MM.1S (cell line): ENCODE data around the gene FAM237A.

Experiments
- DNase-seq: peaks from one replicate; pipeline ENCODE4 v3.0.0-alpha.2; 2015
- H2AFZ ChIP-seq: fragments of 300-600 bp; sonication (generic); 2 replicates; pipeline ENCODE4 v1.6.0; 2016; ENCODE audit warnings: antibody characterized with exemption, low read length
- H3F3A ChIP-seq: fragments of 300-600 bp; sonication (generic); 2 replicates; pipeline ENCODE4 v1.6.1; 2016; ENCODE audit warnings: mild to moderate bottlenecking, antibody characterized with exemption, low read length, moderate library complexity, mixed read lengths; ENCODE audit not compliant: insufficient read depth
- H3K27ac ChIP-seq: fragments of 300-600 bp; sonication (generic); 2 replicates; pipeline ENCODE4 v1.5.1; 2016; ENCODE audit warnings: mild to moderate bottlenecking, low read length
- H3K27me3 ChIP-seq: fragments of 300-600 bp; sonication (generic); replicated peaks from 2 replicates; pipeline ENCODE4 v1.6.0; 2016; ENCODE audit warnings: low read length; ENCODE audit not compliant: insufficient read depth
- H3K36me3 ChIP-seq: fragments of 300-600 bp; sonication (generic); replicated peaks from 2 replicates; pipeline ENCODE4 v1.6.1; 2016; ENCODE audit warnings: mild to moderate bottlenecking, low read length, mixed read lengths; ENCODE audit not compliant: insufficient read depth
- H3K4me1 ChIP-seq: fragments of 300-600 bp; sonication (generic); 2 replicates; pipeline ENCODE4 v1.6.1; 2016; ENCODE audit warnings: low read length, mixed read lengths
- H3K4me2 ChIP-seq: fragments of 300-600 bp; sonication (generic); 2 replicates; pipeline ENCODE4 v1.6.0; 2016; ENCODE audit warnings: low read depth, low read length
- H3K4me3 ChIP-seq: fragments of 300-600 bp; sonication (generic); 2 replicates; pipeline ENCODE4 v1.5.1; 2016; ENCODE audit warnings: low read length, mixed read lengths
- H3K79me2 ChIP-seq: fragments of 300-600 bp; sonication (generic); 2 replicates; pipeline ENCODE4 v1.6.1; 2016; ENCODE audit warnings: mixed run types, low read length, mixed read lengths
- H3K9ac ChIP-seq: fragments of 300-600 bp; sonication (generic); 2 replicates; pipeline ENCODE4 v1.6.1; 2016; ENCODE audit warnings: low read length, mixed read lengths
- H3K9me2 ChIP-seq: fragments of 300-600 bp; sonication (generic); replicated peaks from 2 replicates; pipeline ENCODE4 v1.6.1; 2016; ENCODE audit warnings: mild to moderate bottlenecking, low read length, mixed read lengths; ENCODE audit not compliant: insufficient read depth
- H3K9me3 ChIP-seq: fragments of 300-600 bp; sonication (generic); replicated peaks from 2 replicates; pipeline ENCODE4 v1.6.1; 2016; ENCODE audit warnings: mild to moderate bottlenecking, low read length, mixed read lengths; ENCODE audit not compliant: insufficient read depth
- H4K20me1 ChIP-seq: fragments of 300-600 bp; sonication (generic); 2 replicates; pipeline ENCODE4 v1.6.1; 2016; ENCODE audit warnings: mild to moderate bottlenecking, low read length, moderate library complexity, mixed read lengths; ENCODE audit not compliant: insufficient read depth
- EZH2 ChIP-seq: fragments of 300-600 bp; sonication (generic); optimal IDR thresholded peaks from 2 replicates; pipeline ENCODE3; 2017; ENCODE audit warnings: low read depth, mild to moderate bottlenecking, antibody characterized with exemption, low read length, mixed read lengths
- EZH2phosphoT487 ChIP-seq: fragments of 300-600 bp; sonication (generic); IDR thresholded peaks from 2 replicates; pipeline ENCODE4 v1.6.1; 2018; ENCODE audit warnings: antibody characterized with exemption, low read length
- TF ChIP-seq, protein P1 (sequence below): fragments of 300-600 bp; sonication (generic); IDR thresholded peaks from 2 replicates; pipeline ENCODE4 v1.5.1; 2016; ENCODE audit warnings: antibody characterized with exemption, low read length, mixed read lengths

Gene FAM237A

DNA sequence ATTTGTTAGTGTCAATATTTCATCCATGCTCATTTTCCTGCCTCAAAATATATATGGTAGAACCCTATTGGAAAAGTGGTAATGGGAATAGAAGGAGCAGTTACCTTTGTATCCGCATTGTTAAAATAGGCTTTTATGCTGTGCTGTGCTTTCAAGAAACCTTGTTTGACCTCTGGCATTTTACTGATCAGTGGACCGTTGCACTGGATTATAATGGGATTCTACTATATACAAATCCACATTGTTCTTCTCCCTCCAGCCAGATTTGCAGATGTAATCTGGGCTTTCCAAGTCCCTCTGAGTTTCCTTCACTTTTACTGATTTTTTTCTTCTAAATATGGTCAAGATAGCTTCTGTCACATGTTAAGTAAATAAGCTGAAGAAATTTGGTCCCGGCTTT, 23.3 kb upstream of the FAM237A start:
- H3K4me1 ChIP-seq: no peaks in the 10 kb centered on the region
- no peaks in the 10 kb centered on the region for H3K9me2 ChIP-seq
- no peaks in the 10 kb centered on the region for H3K79me2 ChIP-seq
- H3F3A ChIP-seq: no peaks in the 10 kb centered on the region
- H3K36me3 ChIP-seq: no peaks in the 10 kb centered on the region
- no peak overlapping the region for H3K27ac ChIP-seq
- H2AFZ ChIP-seq: no peak overlapping the region
- H4K20me1 ChIP-seq: no peaks in the 10 kb centered on the region
- no peak overlapping the region for H3K4me3 ChIP-seq
- no peaks in the 10 kb centered on the region for H3K9me3 ChIP-seq
- no peaks in the 10 kb centered on the region for H3K27me3 ChIP-seq
- TF ChIP-seq, protein P1, sequence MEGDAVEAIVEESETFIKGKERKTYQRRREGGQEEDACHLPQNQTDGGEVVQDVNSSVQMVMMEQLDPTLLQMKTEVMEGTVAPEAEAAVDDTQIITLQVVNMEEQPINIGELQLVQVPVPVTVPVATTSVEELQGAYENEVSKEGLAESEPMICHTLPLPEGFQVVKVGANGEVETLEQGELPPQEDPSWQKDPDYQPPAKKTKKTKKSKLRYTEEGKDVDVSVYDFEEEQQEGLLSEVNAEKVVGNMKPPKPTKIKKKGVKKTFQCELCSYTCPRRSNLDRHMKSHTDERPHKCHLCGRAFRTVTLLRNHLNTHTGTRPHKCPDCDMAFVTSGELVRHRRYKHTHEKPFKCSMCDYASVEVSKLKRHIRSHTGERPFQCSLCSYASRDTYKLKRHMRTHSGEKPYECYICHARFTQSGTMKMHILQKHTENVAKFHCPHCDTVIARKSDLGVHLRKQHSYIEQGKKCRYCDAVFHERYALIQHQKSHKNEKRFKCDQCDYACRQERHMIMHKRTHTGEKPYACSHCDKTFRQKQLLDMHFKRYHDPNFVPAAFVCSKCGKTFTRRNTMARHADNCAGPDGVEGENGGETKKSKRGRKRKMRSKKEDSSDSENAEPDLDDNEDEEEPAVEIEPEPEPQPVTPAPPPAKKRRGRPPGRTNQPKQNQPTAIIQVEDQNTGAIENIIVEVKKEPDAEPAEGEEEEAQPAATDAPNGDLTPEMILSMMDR: no peak
- TF ChIP-seq EZH2phosphoT487 (no peak), EZH2 (no peak)
- no peak overlapping the region for H3K9ac ChIP-seq
- no peak overlapping the region for H3K4me2 ChIP-seq
- no peak for DNase-seq

DNA sequence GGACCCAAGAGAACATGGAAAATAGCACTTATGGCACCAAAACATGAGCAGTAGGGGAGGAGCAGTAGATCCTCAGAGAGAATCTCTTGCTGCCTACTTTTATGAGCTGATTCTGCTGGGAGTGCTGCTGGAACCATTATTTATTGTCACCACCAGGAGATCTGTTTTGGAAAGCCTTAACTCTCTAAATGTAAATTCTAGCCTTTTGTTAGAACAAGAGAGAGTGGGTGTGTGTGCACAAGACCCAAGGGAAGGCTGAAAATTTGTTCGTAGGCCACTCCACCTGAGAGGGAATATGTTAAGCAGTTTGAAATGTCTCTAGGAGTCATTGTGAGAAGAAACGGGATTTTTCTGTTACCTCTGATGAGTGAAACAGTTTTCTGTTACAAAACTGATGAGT, 16.2 kb upstream of the FAM237A start:
- H3K79me2 ChIP-seq: no peaks in the 10 kb centered on the region
- H3F3A ChIP-seq: no peaks in the 10 kb centered on the region
- no peak overlapping the region for H3K4me2 ChIP-seq
- no peak overlapping the region for H3K27ac ChIP-seq
- no peak for DNase-seq
- no peaks in the 10 kb centered on the region for H3K36me3 ChIP-seq
- no peaks in the 10 kb centered on the region for H4K20me1 ChIP-seq
- H3K4me1 ChIP-seq: no peaks in the 10 kb centered on the region
- H3K9ac ChIP-seq: no peak overlapping the region
- no peak overlapping the region for H2AFZ ChIP-seq
- no peaks in the 10 kb centered on the region for H3K27me3 ChIP-seq
- TF ChIP-seq EZH2 (no peak), EZH2phosphoT487 (no peak)
- TF ChIP-seq, protein P1: no peak
- no peaks in the 10 kb centered on the region for H3K9me2 ChIP-seq
- H3K9me3 ChIP-seq: no peaks in the 10 kb centered on the region
- no peak overlapping the region for H3K4me3 ChIP-seq

DNA sequence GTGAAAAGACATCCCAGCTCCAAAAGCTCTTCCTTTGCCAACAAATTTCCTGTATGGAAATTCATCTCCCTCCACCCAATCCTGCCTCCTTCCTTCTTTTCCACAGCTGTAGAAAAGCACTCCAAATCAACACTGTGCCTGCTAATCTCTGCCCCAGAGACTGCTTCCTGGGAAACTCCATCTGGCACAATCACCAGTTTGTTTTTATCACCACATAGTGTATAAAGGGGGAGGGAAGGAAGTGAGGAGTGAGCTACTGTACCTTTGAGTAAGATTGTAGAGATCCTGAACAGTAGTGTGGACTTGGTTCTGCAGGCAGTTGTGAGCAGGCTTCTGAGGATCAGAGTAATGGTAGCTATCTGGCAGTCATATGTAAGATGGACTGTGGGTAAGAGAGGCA, 14.7 kb upstream of the FAM237A start:
- Histone ChIP-seq H3K4me3 (no peak overlapping the region), H3K4me2 (no peak overlapping the region), H3K9ac (no peak overlapping the region), H3K9me3 (no peaks in the 10 kb centered on the region), H3K9me2 (no peaks in the 10 kb centered on the region), H3K27ac (no peak overlapping the region), H3K4me1 (no peaks in the 10 kb centered on the region), H3F3A (no peaks in the 10 kb centered on the region), H3K79me2 (no peaks in the 10 kb centered on the region), H2AFZ (no peak overlapping the region), H4K20me1 (no peaks in the 10 kb centered on the region), H3K36me3 (no peaks in the 10 kb centered on the region), H3K27me3 (no peaks in the 10 kb centered on the region)
- DNase-seq: no peak
- TF ChIP-seq, protein P1: no peak
- TF ChIP-seq EZH2phosphoT487 (no peak), EZH2 (no peak)

DNA sequence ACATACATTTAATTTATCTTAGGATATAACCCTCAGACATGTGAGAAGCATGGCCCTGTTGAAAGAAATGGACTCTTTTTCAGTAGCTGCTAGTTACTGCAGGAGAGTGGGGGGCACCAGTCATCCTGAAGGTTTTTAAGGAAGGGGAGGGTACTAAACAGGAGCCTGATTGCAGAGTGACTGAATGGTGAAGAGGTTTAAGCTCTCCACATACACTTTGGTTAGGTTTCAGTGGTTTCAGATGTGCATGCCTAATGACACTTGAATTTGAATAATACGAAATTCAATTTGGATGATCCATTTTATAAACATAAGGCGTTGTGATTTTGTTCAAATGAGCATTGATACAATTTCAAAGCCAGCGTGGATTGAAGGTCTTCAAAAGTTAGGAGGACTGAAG, 10.9 kb upstream of the FAM237A start:
- Histone ChIP-seq H3F3A (no peaks in the 10 kb centered on the region), H4K20me1 (no peaks in the 10 kb centered on the region), H3K79me2 (no peaks in the 10 kb centered on the region), H3K9me3 (no peaks in the 10 kb centered on the region), H3K9me2 (no peaks in the 10 kb centered on the region), H3K27ac (no peak overlapping the region), H3K4me2 (no peak overlapping the region), H3K9ac (no peak overlapping the region), H3K36me3 (no peaks in the 10 kb centered on the region), H2AFZ (no peak overlapping the region), H3K27me3 (no peaks in the 10 kb centered on the region), H3K4me1 (no peaks in the 10 kb centered on the region), H3K4me3 (no peak overlapping the region)
- TF ChIP-seq, protein P1: no peak
- no peak for TF ChIP-seq EZH2
- no peak for TF ChIP-seq EZH2phosphoT487
- DNase-seq: no peak
